ENCODE results near the gene CAPN11. TPM values are rescaled to one million over a fixed set of nuclear protein-coding genes. Genes with fewer than 3 reads are reported as not detected.

Gene CAPN11
- polyA plus RNA-seq, 1 donor from 2014 or later: not detected

GRCh38 chr6:44221291-44221960 lies 62.8 kb downstream of the CAPN11 start:
- H3K4me3 ChIP-seq (ENCODE audit: low read length): no peak overlapping the region
- H3K9me3 ChIP-seq (ENCODE audit: low read length): no peaks in the 10 kb centered on the region
- H3K9me2 ChIP-seq (ENCODE audit: insufficient read depth, low read length): no peaks in the 10 kb centered on the region
- TF ChIP-seq SMC3 (conservative IDR thresholded peaks at IDR 0.05; ENCODE audit: poor library complexity): no peak
- TF ChIP-seq, protein P1, sequence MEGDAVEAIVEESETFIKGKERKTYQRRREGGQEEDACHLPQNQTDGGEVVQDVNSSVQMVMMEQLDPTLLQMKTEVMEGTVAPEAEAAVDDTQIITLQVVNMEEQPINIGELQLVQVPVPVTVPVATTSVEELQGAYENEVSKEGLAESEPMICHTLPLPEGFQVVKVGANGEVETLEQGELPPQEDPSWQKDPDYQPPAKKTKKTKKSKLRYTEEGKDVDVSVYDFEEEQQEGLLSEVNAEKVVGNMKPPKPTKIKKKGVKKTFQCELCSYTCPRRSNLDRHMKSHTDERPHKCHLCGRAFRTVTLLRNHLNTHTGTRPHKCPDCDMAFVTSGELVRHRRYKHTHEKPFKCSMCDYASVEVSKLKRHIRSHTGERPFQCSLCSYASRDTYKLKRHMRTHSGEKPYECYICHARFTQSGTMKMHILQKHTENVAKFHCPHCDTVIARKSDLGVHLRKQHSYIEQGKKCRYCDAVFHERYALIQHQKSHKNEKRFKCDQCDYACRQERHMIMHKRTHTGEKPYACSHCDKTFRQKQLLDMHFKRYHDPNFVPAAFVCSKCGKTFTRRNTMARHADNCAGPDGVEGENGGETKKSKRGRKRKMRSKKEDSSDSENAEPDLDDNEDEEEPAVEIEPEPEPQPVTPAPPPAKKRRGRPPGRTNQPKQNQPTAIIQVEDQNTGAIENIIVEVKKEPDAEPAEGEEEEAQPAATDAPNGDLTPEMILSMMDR (IDR thresholded peaks at IDR 0.05; ENCODE audit: poor library complexity, severe bottlenecking): peak; percentile 26
- H3K4me2 ChIP-seq (ENCODE audit: low read length): no peak overlapping the region
- H4K20me1 ChIP-seq (ENCODE audit: insufficient read depth): no peaks in the 10 kb centered on the region
- H3K36me3 ChIP-seq (ENCODE audit: insufficient read depth, low read length): no peaks in the 10 kb centered on the region
- peaks cover 4% of the 10 kb centered on the region for H3K27me3 ChIP-seq (ENCODE audit: insufficient read depth, low read depth, low read length)
- H3K27ac ChIP-seq (ENCODE audit: low read length): no peak overlapping the region
- no peak overlapping the region for H3K9ac ChIP-seq (ENCODE audit: low read length)
- peaks cover 3% of the 10 kb centered on the region for H3K79me2 ChIP-seq (replicated peaks; ENCODE audit: insufficient read depth, low read length)
- H2AFZ ChIP-seq (ENCODE audit: low read depth, low read length): no peak overlapping the region
- H3F3A ChIP-seq (ENCODE audit: insufficient read depth, low read length, poor library complexity, severe bottlenecking): no peaks in the 10 kb centered on the region

DNA sequence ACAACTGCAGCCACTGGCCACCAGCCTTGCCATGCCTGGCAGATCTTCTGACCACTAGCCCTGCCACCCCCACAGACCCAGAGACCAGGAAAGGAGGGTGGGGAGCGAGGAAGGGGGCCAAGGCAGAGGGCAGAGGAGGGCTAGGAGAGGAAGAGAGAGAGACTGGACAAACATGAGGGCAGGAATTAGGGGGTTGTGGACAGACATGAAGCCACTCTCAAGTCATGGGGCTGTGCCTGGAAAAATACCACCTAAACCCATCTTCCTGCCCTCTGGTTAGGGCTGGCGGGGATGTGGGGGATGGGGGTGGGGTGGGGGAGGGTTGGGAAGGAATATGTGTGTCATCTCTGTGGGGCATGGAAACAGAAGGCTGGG lies 63.3 kb downstream of the CAPN11 start:
- no peak for TF ChIP-seq POLR2AphosphoS5 (IDR thresholded peaks at IDR 0.05)
- TF ChIP-seq MXI1 (conservative IDR thresholded peaks at IDR 0.05; ENCODE audit: poor library complexity, severe bottlenecking): no peak
- TF ChIP-seq TAF1 (IDR thresholded peaks at IDR 0.05; ENCODE audit: low read depth): no peak
- no peak for TF ChIP-seq RAD21 (conservative IDR thresholded peaks at IDR 0.05)
- TF ChIP-seq EZH2 (IDR thresholded peaks at IDR 0.05; ENCODE audit: borderline replicate concordance, insufficient read depth, low read length, poor library complexity, severe bottlenecking): no peak
- TF ChIP-seq, protein P1 (IDR thresholded peaks at IDR 0.05; ENCODE audit: poor library complexity, severe bottlenecking): no peak
- no peak for TF ChIP-seq EP300 (conservative IDR thresholded peaks at IDR 0.05; ENCODE audit: poor library complexity, severe bottlenecking)
- TF ChIP-seq, protein P2, sequence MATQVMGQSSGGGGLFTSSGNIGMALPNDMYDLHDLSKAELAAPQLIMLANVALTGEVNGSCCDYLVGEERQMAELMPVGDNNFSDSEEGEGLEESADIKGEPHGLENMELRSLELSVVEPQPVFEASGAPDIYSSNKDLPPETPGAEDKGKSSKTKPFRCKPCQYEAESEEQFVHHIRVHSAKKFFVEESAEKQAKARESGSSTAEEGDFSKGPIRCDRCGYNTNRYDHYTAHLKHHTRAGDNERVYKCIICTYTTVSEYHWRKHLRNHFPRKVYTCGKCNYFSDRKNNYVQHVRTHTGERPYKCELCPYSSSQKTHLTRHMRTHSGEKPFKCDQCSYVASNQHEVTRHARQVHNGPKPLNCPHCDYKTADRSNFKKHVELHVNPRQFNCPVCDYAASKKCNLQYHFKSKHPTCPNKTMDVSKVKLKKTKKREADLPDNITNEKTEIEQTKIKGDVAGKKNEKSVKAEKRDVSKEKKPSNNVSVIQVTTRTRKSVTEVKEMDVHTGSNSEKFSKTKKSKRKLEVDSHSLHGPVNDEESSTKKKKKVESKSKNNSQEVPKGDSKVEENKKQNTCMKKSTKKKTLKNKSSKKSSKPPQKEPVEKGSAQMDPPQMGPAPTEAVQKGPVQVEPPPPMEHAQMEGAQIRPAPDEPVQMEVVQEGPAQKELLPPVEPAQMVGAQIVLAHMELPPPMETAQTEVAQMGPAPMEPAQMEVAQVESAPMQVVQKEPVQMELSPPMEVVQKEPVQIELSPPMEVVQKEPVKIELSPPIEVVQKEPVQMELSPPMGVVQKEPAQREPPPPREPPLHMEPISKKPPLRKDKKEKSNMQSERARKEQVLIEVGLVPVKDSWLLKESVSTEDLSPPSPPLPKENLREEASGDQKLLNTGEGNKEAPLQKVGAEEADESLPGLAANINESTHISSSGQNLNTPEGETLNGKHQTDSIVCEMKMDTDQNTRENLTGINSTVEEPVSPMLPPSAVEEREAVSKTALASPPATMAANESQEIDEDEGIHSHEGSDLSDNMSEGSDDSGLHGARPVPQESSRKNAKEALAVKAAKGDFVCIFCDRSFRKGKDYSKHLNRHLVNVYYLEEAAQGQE (IDR thresholded peaks at IDR 0.05; ENCODE audit: borderline replicate concordance): no peak
- TF ChIP-seq SMC3 (conservative IDR thresholded peaks at IDR 0.05; ENCODE audit: poor library complexity): no peak
- Histone ChIP-seq H3F3A (ENCODE audit: insufficient read depth, low read length, poor library complexity, severe bottlenecking) (no peaks in the 10 kb centered on the region), H3K9ac (ENCODE audit: low read length) (no peak overlapping the region), H3K4me3 (ENCODE audit: low read length) (no peak overlapping the region), H3K27ac (ENCODE audit: low read length) (no peak overlapping the region), H4K20me1 (ENCODE audit: insufficient read depth) (no peaks in the 10 kb centered on the region), H3K4me2 (ENCODE audit: low read length) (no peak overlapping the region), H3K9me2 (ENCODE audit: insufficient read depth, low read length) (no peaks in the 10 kb centered on the region), H3K79me2 (replicated peaks; ENCODE audit: insufficient read depth, low read length) (peaks cover 3% of the 10 kb centered on the region), H3K27me3 (ENCODE audit: insufficient read depth, low read depth, low read length) (peaks cover 4% of the 10 kb centered on the region), H3K9me3 (ENCODE audit: low read length) (no peaks in the 10 kb centered on the region), H2AFZ (ENCODE audit: low read depth, low read length) (no peak overlapping the region), H3K36me3 (ENCODE audit: insufficient read depth, low read length) (no peaks in the 10 kb centered on the region)

All from neural cell (in vitro differentiated cells).